Stomach (tissue), 4 donors: Measurements from ENCODE around the gene ENAH.

Source experiments
- CTCF ChIP-seq, 7 experiments: fragments of 450-650 bp in 4 of 7; fragments of 200-600 bp in 3 of 7; sonication (generic) in 3 of 7; IDR thresholded peaks; one replicate each; pipeline ENCODE4 v1.5.1; 2016 to 2019; ENCODE audit warnings: antibody characterized with exemption in 7 of 7, control low read depth in 2 of 7, mild to moderate bottlenecking in 1 of 7
- POLR2AphosphoS5 ChIP-seq, 3 donors: sonication (generic); formaldehyde crosslinking; IDR thresholded peaks; one replicate each; pipeline ENCODE4 v1.6.1; 2016; ENCODE audit warnings: antibody characterized with exemption in 3 of 3

GRCh38 chr1:225458222-225458631 lies 194.7 kb downstream of the ENAH start:
- TF ChIP-seq CTCF (IDR thresholded peaks at IDR 0.05) (no peak), POLR2AphosphoS5 (IDR thresholded peaks at IDR 0.05) (no peak)
